NOMO-1 treated with dmso at 0.1 percent for 144 hours (cell line): ENCODE data around the gene ISCA2.
A peak's percentile ranks its signal among the peaks of the same experiment; 100 is the strongest.

Source experiments
- DNase-seq: peaks from one replicate; lab custom pipeline; 2025; ENCODE audit not compliant: unreplicated experiment; lab: John Stamatoyannopoulos, UW

ISCA2 gene

GRCh38 chr14:74482571-74482970, 11.0 kb upstream of the ISCA2 start:
- DNase-seq = no peak

GRCh38 chr14:74483321-74483720, 10.2 kb upstream of the ISCA2 start:
- DNase-seq = no peak

GRCh38 chr14:74486164-74486563, 7.4 kb upstream of the ISCA2 start:
- no peak for DNase-seq

- peak; percentile 28 for DNase-seq
Measured at GRCh38 chr14:74488786-74489397, 4.7 kb upstream of the ISCA2 start.

GRCh38 chr14:74490486-74490885, 3.1 kb upstream of the ISCA2 start:
- no peak for DNase-seq

- no peak for DNase-seq
Measured at GRCh38 chr14:74491956-74492775, 1.4 kb upstream of the ISCA2 start.

GRCh38 chr14:74492776-74493342, 706 bp upstream of the ISCA2 start, which contains the start of gene NPC2:
TSS of gene NPC2 (minus strand) at chr14:74493305. CDS start at chr14:74493274, 31 bp downstream.
- no peak for DNase-seq

GRCh38 chr14:74495356-74495755, 1.8 kb downstream of the ISCA2 start:
- no peak for DNase-seq

- DNase-seq = no peak
Measured at GRCh38 chr14:74500417-74501134, 7.0 kb downstream of the ISCA2 start.

GRCh38 chr14:74501135-74501614, 7.6 kb downstream of the ISCA2 start:
- DNase-seq = no peak

- DNase-seq = no peak
Measured at GRCh38 chr14:74501691-74502090, 8.1 kb downstream of the ISCA2 start.

- no peak for DNase-seq
Measured at GRCh38 chr14:74502236-74503019, 8.9 kb downstream of the ISCA2 start.

- DNase-seq = no peak
Measured at GRCh38 chr14:74503291-74503937, 9.8 kb downstream of the ISCA2 start.

GRCh38 chr14:74503938-74504335, 10.4 kb downstream of the ISCA2 start:
- DNase-seq = no peak

- DNase-seq = no peak
Measured at GRCh38 chr14:74504412-74504811, 10.8 kb downstream of the ISCA2 start.

- no peak for DNase-seq
Measured at GRCh38 chr14:74504874-74505720, 11.5 kb downstream of the ISCA2 start.

GRCh38 chr14:74505831-74506230, 12.3 kb downstream of the ISCA2 start:
- DNase-seq = no peak

- DNase-seq = no peak
Measured at GRCh38 chr14:74506411-74506851, 12.9 kb downstream of the ISCA2 start.

GRCh38 chr14:74507085-74507484, 13.5 kb downstream of the ISCA2 start:
- no peak for DNase-seq
